Karpas-422 (cell line): ENCODE data around the gene AQP1. TPM values are rescaled to one million over a fixed set of nuclear protein-coding genes. Genes with fewer than 3 reads are reported as not detected.

Experiments
- DNase-seq: peaks from one replicate; pipeline ENCODE4 v3.0.0-alpha.2; 2015
- H2AFZ ChIP-seq: fragments of 200-600 bp; sonication (generic); 2 replicates; pipeline ENCODE4 v1.6.1; 2014; ENCODE audit warnings: antibody characterized with exemption, low read length, mixed read lengths
- H3K27ac ChIP-seq: fragments of 200-600 bp; sonication (generic); 2 replicates; pipeline ENCODE4 v1.5.1; 2014; ENCODE audit warnings: mild to moderate bottlenecking, low read length, moderate library complexity
- H3K27me3 ChIP-seq: fragments of 200-600 bp; sonication (generic); 2 replicates; pipeline ENCODE4 v1.6.1; 2014; ENCODE audit warnings: low read length, mixed read lengths
- H3K36me3 ChIP-seq: fragments of 200-600 bp; sonication (generic); 2 replicates; pipeline ENCODE4 v1.6.1; 2014; ENCODE audit warnings: low read length, mixed read lengths; ENCODE audit not compliant: insufficient read depth
- H3K4me1 ChIP-seq: fragments of 200-600 bp; sonication (generic); 2 replicates; pipeline ENCODE4 v1.6.1; 2014; ENCODE audit warnings: mild to moderate bottlenecking, low read length, mixed read lengths
- H3K4me2 ChIP-seq: fragments of 200-600 bp; sonication (generic); 2 replicates; pipeline ENCODE4 v1.6.1; 2014; ENCODE audit warnings: low read length, low read depth, mild to moderate bottlenecking; ENCODE audit not compliant: poor library complexity, severe bottlenecking
- H3K4me3 ChIP-seq: fragments of 200-600 bp; sonication (generic); 2 replicates; pipeline ENCODE4 v1.5.1; 2014; ENCODE audit warnings: mild to moderate bottlenecking, antibody characterized with exemption, low read length, mixed read lengths
- H3K79me2 ChIP-seq: fragments of 200-600 bp; sonication (generic); 2 replicates; pipeline ENCODE4 v1.6.1; 2014; ENCODE audit warnings: mild to moderate bottlenecking, low read length, mixed read lengths
- H3K9ac ChIP-seq: fragments of 200-600 bp; sonication (generic); 2 replicates; pipeline ENCODE4 v1.6.0; 2014; ENCODE audit warnings: low read length
- H3K9me2 ChIP-seq: fragments of 200-600 bp; sonication (generic), shearing (Covaris generic); replicated peaks from 2 replicates; pipeline ENCODE4 v1.6.0; 2014; ENCODE audit warnings: mild to moderate bottlenecking, low read length, moderate library complexity; ENCODE audit not compliant: insufficient read depth
- H3K9me3 ChIP-seq: fragments of 300-700, 200-600 bp; sonication (generic); 2 replicates; pipeline ENCODE4 v1.6.1; 2014; ENCODE audit warnings: low read length, mixed read lengths
- H4K20me1 ChIP-seq: fragments of 200-600 bp; sonication (generic); 2 replicates; pipeline ENCODE4 v1.6.1; 2014; ENCODE audit warnings: mild to moderate bottlenecking, antibody characterized with exemption, low read length, low read depth; ENCODE audit not compliant: insufficient read depth
- total RNA-seq: library from RNA; depleted of rRNA; stranded (reverse); fragments of >200 nt; shearing (Covaris generic); gene quantifications from 2 replicates; pipeline ENCODE4 v1.2.3, GENCODE V29; 2014; ENCODE audit warnings: low replicate concordance

Gene AQP1
- total RNA-seq, 1 experiment from 2014 or later, result 0.82 TPM

DNA sequence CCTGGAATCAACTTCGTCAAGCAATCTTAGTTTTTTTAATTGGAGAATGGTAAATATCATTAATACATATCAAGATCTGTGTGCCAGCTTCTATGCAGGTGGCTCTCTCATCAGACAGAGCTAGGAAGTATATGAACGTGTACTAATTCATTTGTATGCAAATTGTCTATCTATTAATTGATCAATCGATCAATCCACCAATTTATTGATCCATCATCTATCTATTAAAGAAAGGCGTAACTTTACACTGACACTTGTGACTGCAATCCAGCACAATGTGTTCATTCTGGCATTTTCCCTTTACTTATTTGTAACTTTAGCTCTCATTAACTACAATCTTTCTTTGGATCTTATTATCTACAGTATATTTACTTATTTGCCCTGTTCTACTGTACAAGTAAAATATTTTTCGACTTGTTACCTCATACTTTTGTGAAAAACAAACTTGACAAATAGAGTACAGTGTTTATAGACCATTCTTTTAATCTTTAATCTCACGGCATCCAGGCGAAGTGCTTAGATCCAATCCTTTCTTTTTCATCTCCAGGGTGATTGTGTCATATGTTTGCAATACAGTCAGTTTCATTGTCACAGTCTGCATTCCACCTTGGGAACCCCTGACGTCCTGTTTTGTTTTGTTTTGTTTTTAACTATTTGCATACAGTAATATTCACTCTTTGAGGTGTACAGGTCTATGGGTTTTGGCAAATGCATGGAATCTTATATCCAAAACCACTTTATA lies 30.1 kb downstream of the AQP1 start:
- Histone ChIP-seq H3K27ac (no peak overlapping the region), H3K79me2 (no peaks in the 10 kb centered on the region), H3K4me1 (peaks cover 3% of the 10 kb centered on the region; the same call in 1 of the 2 replicates), H3K36me3 (no peaks in the 10 kb centered on the region), H3K9me2 (no peaks in the 10 kb centered on the region), H4K20me1 (no peaks in the 10 kb centered on the region), H3K4me2 (no peak overlapping the region), H3K9ac (no peak overlapping the region), H3K4me3 (no peak overlapping the region), H2AFZ (no peak overlapping the region), H3K27me3 (no peaks in the 10 kb centered on the region), H3K9me3 (0 out of 2 replicates have a peak, but pooled peaks cover 3% of the 10 kb centered on the region)
- DNase-seq, result no peak

DNA sequence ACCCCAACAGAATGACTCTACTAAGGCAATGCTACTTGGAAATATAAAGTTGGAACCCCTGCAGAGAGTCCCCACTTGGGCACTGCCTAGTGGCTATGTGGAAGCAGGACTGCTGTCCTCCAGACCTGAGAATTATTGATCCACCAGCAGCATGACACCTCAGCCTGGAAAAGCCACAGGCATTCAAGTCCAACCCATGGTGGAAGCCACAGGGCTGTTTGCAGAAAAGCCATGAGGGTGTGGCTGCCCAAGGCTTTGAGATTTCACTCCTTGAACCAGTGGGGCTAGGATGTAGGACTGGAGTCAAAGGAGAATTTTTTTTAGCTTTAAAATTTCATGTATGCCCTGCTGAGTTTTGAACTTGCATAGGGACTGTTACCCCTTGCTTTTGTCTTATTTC lies 38.5 kb downstream of the AQP1 start:
- H3K79me2 ChIP-seq, result no peaks in the 10 kb centered on the region
- no peaks in the 10 kb centered on the region for H3K4me1 ChIP-seq
- H4K20me1 ChIP-seq, result no peaks in the 10 kb centered on the region
- H2AFZ ChIP-seq, result no peak overlapping the region
- no peak overlapping the region for H3K9ac ChIP-seq
- 0 out of 2 replicates have a peak, but pooled peaks cover under 1% of the 10 kb centered on the region for H3K9me3 ChIP-seq
- H3K9me2 ChIP-seq, result no peaks in the 10 kb centered on the region
- H3K36me3 ChIP-seq, result no peaks in the 10 kb centered on the region
- DNase-seq, result no peak
- no peak overlapping the region for H3K27ac ChIP-seq
- H3K4me3 ChIP-seq, result no peak overlapping the region
- no peak overlapping the region for H3K4me2 ChIP-seq
- no peaks in the 10 kb centered on the region for H3K27me3 ChIP-seq

DNA sequence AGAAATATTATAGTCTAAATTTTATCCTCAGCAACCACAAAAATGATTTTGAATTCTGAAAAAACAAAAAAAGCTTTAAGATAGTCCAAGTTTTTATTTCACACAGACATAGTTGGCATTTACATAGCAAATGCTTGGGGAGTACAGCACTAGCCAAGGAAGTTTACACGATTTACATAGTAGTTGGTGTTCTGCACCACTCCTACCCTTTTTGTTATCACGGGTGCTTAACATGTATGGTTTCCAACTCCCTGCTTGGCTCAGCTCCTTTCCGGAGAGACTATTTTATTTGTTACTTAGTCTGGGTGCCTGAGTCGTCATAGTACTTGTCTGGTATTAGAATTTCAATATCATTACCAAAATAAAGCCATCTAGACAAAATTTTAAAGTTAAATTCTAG lies 43.3 kb downstream of the AQP1 start:
- H3K4me2 ChIP-seq, result no peak overlapping the region
- no peak overlapping the region for H3K4me3 ChIP-seq
- H2AFZ ChIP-seq, result no peak overlapping the region
- H3K4me1 ChIP-seq, result peaks cover 3% of the 10 kb centered on the region; the same call in 1 of the 2 replicates
- H3K9me2 ChIP-seq, result no peaks in the 10 kb centered on the region
- no peaks in the 10 kb centered on the region for H3K79me2 ChIP-seq
- no peaks in the 10 kb centered on the region for H3K9me3 ChIP-seq
- no peak for DNase-seq
- no peak overlapping the region for H3K27ac ChIP-seq
- H3K9ac ChIP-seq, result no peak overlapping the region
- H4K20me1 ChIP-seq, result no peaks in the 10 kb centered on the region
- no peaks in the 10 kb centered on the region for H3K36me3 ChIP-seq
- no peaks in the 10 kb centered on the region for H3K27me3 ChIP-seq

DNA sequence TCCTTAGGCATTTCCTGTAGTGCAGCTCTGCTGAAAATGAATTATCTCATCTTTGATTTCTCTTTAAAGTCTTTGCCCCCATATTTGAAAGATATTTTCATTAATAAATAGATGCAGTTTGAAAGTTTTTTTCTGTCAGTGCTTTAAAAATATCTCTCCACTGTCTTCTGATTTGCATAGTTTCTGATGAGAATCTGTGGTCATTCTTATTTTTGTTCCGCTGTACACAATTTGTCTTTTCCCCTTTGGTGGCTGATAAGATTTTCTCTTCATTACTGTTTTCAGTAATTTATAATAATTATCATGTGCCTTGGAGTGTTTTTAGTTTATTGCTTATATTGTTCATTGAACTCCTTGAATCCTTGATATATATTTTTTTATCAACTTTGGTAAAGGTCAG lies 45.1 kb downstream of the AQP1 start:
- no peaks in the 10 kb centered on the region for H3K9me3 ChIP-seq
- H3K79me2 ChIP-seq, result no peaks in the 10 kb centered on the region
- no peak for DNase-seq
- no peak overlapping the region for H3K4me3 ChIP-seq
- H2AFZ ChIP-seq, result no peak overlapping the region
- no peaks in the 10 kb centered on the region for H3K9me2 ChIP-seq
- H3K4me2 ChIP-seq, result no peak overlapping the region
- no peaks in the 10 kb centered on the region for H4K20me1 ChIP-seq
- peaks cover 3% of the 10 kb centered on the region; the same call in 1 of the 2 replicates for H3K4me1 ChIP-seq
- 0 out of 2 replicates have a peak, but pooled peaks cover 2% of the 10 kb centered on the region for H3K27me3 ChIP-seq
- no peak overlapping the region for H3K9ac ChIP-seq
- no peak overlapping the region for H3K27ac ChIP-seq
- no peaks in the 10 kb centered on the region for H3K36me3 ChIP-seq

DNA sequence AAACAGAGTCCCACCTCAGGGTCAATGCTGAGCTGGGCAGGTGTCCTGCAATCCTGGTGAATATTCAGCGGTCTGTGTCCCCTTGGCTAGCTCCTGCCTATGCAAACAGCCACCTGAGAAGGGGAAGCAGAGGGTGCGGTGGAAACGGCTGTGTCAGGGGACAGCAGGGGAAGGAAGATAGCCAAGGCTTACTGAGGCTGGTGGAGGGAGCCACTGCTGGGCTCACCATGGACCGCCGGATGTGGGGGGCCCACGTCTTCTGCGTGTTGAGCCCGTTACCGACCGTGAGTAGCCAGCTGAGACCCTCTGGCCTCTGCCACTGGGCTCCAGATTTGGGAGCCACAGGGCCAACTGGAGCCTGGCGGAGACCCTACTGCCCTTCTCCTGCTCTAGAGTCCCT lies 52.2 kb downstream of the AQP1 start, which contains the start of gene GHRHR:
Gene GHRHR (plus strand): TSS at position 112 of the 400 bp plus-strand sequence. CDS start 116 bp downstream, at position 228.
- H3K27ac ChIP-seq, result no peak within 1 kb of the TSS
- H3K36me3 ChIP-seq, result no peaks in the 10 kb centered on the region
- H3K4me3 ChIP-seq, result no peak within 1 kb of the TSS
- DNase-seq, result no peak
- no peak within 1 kb of the TSS for H3K9ac ChIP-seq
- H3K4me1 ChIP-seq, result peaks cover 7% of the 10 kb centered on the region
- H3K79me2 ChIP-seq, result no peaks in the 10 kb centered on the region
- no peak within 1 kb of the TSS for H2AFZ ChIP-seq
- H3K9me2 ChIP-seq, result no peaks in the 10 kb centered on the region
- 0 out of 2 replicates have a peak, but pooled peaks cover 2% of the 10 kb centered on the region for H3K27me3 ChIP-seq
- no peaks in the 10 kb centered on the region for H3K9me3 ChIP-seq
- no peaks in the 10 kb centered on the region for H4K20me1 ChIP-seq
- no peak within 1 kb of the TSS for H3K4me2 ChIP-seq

DNA sequence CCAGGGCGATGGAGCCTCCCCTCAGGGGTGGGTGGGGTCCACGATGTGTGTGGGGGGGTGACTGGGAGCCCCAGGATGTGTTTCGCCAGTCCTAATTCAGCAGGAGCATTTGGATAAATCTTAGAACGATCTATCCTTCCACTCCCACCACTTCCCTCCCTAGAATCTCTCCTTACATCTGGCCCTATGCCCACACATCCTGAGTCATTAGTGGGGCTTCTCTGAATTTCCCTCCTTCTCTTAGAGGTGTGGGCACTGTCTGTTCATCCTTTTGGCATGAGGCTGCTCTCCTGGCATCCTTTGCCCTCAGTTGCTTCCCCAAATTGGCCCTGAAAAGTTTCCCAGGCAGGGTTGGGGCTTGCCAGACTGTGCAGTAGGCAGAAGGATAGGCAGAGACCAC lies 53.7 kb downstream of the AQP1 start:
- no peak overlapping the region for H3K27ac ChIP-seq
- no peak overlapping the region for H2AFZ ChIP-seq
- no peaks in the 10 kb centered on the region for H3K9me3 ChIP-seq
- no peaks in the 10 kb centered on the region for H3K9me2 ChIP-seq
- H4K20me1 ChIP-seq, result no peaks in the 10 kb centered on the region
- no peak overlapping the region for H3K4me2 ChIP-seq
- H3K27me3 ChIP-seq, result 0 out of 2 replicates have a peak, but pooled peaks cover 2% of the 10 kb centered on the region
- H3K36me3 ChIP-seq, result no peaks in the 10 kb centered on the region
- no peak overlapping the region for H3K9ac ChIP-seq
- no peak overlapping the region for H3K4me3 ChIP-seq
- no peaks in the 10 kb centered on the region for H3K79me2 ChIP-seq
- DNase-seq, result no peak
- peaks cover 10% of the 10 kb centered on the region for H3K4me1 ChIP-seq

DNA sequence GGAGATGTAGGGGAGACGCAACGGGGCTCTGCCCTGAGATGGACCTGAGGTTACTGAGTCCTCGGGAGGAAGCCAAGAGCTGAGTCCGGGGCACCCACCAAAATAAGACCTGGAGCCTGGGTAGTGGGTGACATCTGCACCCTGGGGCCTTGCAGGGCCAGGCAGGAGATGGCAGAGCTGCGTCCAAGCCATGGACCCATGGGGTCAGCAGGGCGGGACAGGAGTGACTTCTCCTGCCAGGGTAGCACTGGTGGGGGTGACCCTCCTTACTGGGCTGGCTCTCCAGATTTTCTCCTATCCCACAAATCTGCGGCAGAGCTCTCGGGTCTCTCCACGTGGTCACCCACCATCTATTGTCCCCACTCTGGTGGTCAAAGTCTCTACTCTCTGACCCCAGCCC lies 54.2 kb downstream of the AQP1 start:
- Histone ChIP-seq H3K9me2 (no peaks in the 10 kb centered on the region), H3K27me3 (0 out of 2 replicates have a peak, but pooled peaks cover 2% of the 10 kb centered on the region), H4K20me1 (no peaks in the 10 kb centered on the region), H3K9me3 (no peaks in the 10 kb centered on the region), H3K36me3 (no peaks in the 10 kb centered on the region), H3K4me2 (no peak overlapping the region), H3K27ac (no peak overlapping the region), H2AFZ (no peak overlapping the region), H3K4me3 (no peak overlapping the region), H3K9ac (no peak overlapping the region), H3K4me1 (peaks cover 10% of the 10 kb centered on the region), H3K79me2 (no peaks in the 10 kb centered on the region)
- DNase-seq, result no peak

DNA sequence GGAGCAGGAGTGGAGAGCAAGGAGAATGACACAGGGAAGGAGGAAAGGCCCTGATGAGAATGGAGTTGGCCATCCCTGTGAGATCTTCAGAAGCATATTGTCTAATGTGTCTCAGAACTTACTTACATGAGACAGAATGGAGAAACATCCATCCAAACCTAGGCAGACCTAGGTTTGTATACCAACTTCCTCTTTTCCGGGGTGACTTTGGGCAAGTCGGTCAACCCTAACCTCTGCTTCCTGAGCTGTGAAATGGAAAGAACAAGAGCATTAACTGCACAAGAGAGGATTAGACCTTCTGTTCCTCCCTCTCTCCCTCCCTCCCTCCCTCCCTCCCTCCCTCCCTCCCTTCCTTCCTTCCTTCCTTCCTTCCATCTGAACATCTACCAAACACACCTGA lies 56.6 kb downstream of the AQP1 start:
- Histone ChIP-seq H3K27ac (no peak overlapping the region), H3K36me3 (no peaks in the 10 kb centered on the region), H3K9ac (no peak overlapping the region), H4K20me1 (no peaks in the 10 kb centered on the region), H2AFZ (no peak overlapping the region), H3K4me1 (peaks cover 10% of the 10 kb centered on the region), H3K79me2 (no peaks in the 10 kb centered on the region), H3K4me3 (no peak overlapping the region), H3K9me2 (no peaks in the 10 kb centered on the region), H3K4me2 (no peak overlapping the region), H3K27me3 (no peaks in the 10 kb centered on the region), H3K9me3 (no peaks in the 10 kb centered on the region)
- peak; percentile 76 for DNase-seq
